HepG2 (cell line): Measurements from ENCODE around the gene CEL. TPM values are rescaled to one million over a fixed set of nuclear protein-coding genes. Genes with fewer than 3 reads are reported as not detected.

ENCODE experiments used
- BCL3 ChIP-seq: sonication (generic); formaldehyde crosslinking; IDR thresholded peaks from 2 replicates; pipeline ENCODE4 v1.5.1; 2020; ENCODE audit warnings: mild to moderate bottlenecking, missing genetic modification reagents, moderate library complexity
- BHLHE40 ChIP-seq: IDR thresholded peaks from 2 replicates; pipeline ENCODE4 v1.6.1; 2011; ENCODE audit warnings: low read length, improper control_type of control experiment
- CEBPG ChIP-seq: IDR thresholded peaks from 2 replicates; pipeline ENCODE4 v1.6.1; 2016
- DR1 ChIP-seq: sonication (generic); formaldehyde crosslinking; IDR thresholded peaks from 2 replicates; pipeline ENCODE4 v1.8.0; 2021; ENCODE audit warnings: mild to moderate bottlenecking, missing genetic modification reagents, inconsistent platforms
- FIP1L1 ChIP-seq: fragments of 200-400 bp; formaldehyde crosslinking; IDR thresholded peaks from 2 replicates; pipeline ENCODE4 v1.6.1; 2018; ENCODE audit warnings: low read depth, mild to moderate bottlenecking, low read length, moderate library complexity, borderline replicate concordance; ENCODE audit not compliant: insufficient read depth
- HOXA3 ChIP-seq: sonication (generic); formaldehyde crosslinking; IDR thresholded peaks from 2 replicates; pipeline ENCODE4 v1.5.0; 2020; ENCODE audit warnings: missing genetic modification reagents
- LBX2 ChIP-seq: sonication (generic); formaldehyde crosslinking; IDR thresholded peaks from 2 replicates; pipeline ENCODE4 v1.5.0; 2020; ENCODE audit warnings: missing genetic modification reagents, mild to moderate bottlenecking, borderline replicate concordance
- MAFG ChIP-seq: sonication (generic); formaldehyde crosslinking; IDR thresholded peaks from 2 replicates; pipeline ENCODE4 v1.5.1; 2020; ENCODE audit warnings: mild to moderate bottlenecking, missing genetic modification reagents
- SCMH1 ChIP-seq: sonication (generic); formaldehyde crosslinking; IDR thresholded peaks from 2 replicates; pipeline ENCODE4 v1.9.0; 2021; ENCODE audit warnings: missing genetic modification reagents, mild to moderate bottlenecking, borderline replicate concordance
- TCF12 ChIP-seq, 2 experiments: fragments of 450-650 bp in 1 of 2; sonication (generic) in 1 of 2; formaldehyde crosslinking in 1 of 2; IDR thresholded peaks; 2 replicates each; pipeline versions ENCODE4 v1.6.1 to v1.8.0; 2017 to 2022; ENCODE audit warnings: antibody characterized with exemption in 1 of 2, mild to moderate bottlenecking in 1 of 2, missing genetic modification reagents in 1 of 2, moderate library complexity in 1 of 2
- TFAP4 ChIP-seq: sonication (generic); IDR thresholded peaks from 2 replicates; pipeline ENCODE4 v1.6.1; 2016; ENCODE audit warnings: low read depth, borderline replicate concordance
- ZBTB26 ChIP-seq: IDR thresholded peaks from 2 replicates; pipeline ENCODE4 v1.6.1; 2016; ENCODE audit warnings: missing compliant biosample characterization, missing genetic modification reagents, borderline replicate concordance
- ZBTB33 ChIP-seq: sonication (generic); formaldehyde crosslinking; IDR thresholded peaks from 2 replicates; pipeline ENCODE4 v1.4.0; 2020; ENCODE audit warnings: missing genetic modification reagents
- ZNF180 ChIP-seq: sonication (generic); formaldehyde crosslinking; IDR thresholded peaks from 2 replicates; pipeline ENCODE4 v1.4.0; 2020; ENCODE audit warnings: low read depth, missing genetic modification reagents, borderline replicate concordance
- ZNF383 ChIP-seq: sonication (generic); formaldehyde crosslinking; IDR thresholded peaks from 2 replicates; pipeline ENCODE4 v1.4.0; 2020; ENCODE audit warnings: missing genetic modification reagents, mild to moderate bottlenecking, borderline replicate concordance
- ZNF512B ChIP-seq: sonication (generic); formaldehyde crosslinking; IDR thresholded peaks from 2 replicates; pipeline ENCODE4 v1.5.1; 2020; ENCODE audit warnings: missing genetic modification reagents, mild to moderate bottlenecking, borderline replicate concordance
- ZNF629 ChIP-seq: sonication (generic); formaldehyde crosslinking; conservative IDR thresholded peaks from 2 replicates; pipeline ENCODE4 v1.5.0; 2020; ENCODE audit warnings: missing genetic modification reagents
- ZNF776 ChIP-seq: sonication (generic); formaldehyde crosslinking; IDR thresholded peaks from 2 replicates; pipeline ENCODE4 v1.4.0; 2020; ENCODE audit warnings: mild to moderate bottlenecking, missing genetic modification reagents
- polyA plus RNA-seq, 8 experiments: library from polyadenylated mRNA; depleted of rRNA in 3 of 8; stranded (reverse) in 7 of 8; unstranded in 1 of 8; fragments of >200 nt; fragmentation: Illumina TruSeq in 4 of 8; extraction: Trizol in 4 of 8; gene quantifications; 2 replicates each; pipeline versions ENCODE4 v1.2.1 to v1.2.3, GENCODE V29; 2011 to 2016; ENCODE audit warnings: low read depth in 4 of 8, missing spikeins in 1 of 8, mixed read lengths in 1 of 8; ENCODE audit not compliant: insufficient read depth in 1 of 8
- total RNA-seq, 5 experiments: library from RNA; depleted of rRNA; stranded (reverse); fragments of >200 nt; fragmentation: Illumina TruSeq; extraction: Trizol; gene quantifications; 2 replicates each; pipeline ENCODE4 v1.2.3, GENCODE V29; 2016; ENCODE audit warnings: low read depth in 1 of 5

The CEL gene
- total and polyA plus RNA-seq, 2 of the 13 experiments (the other 11 are each of a cell fraction or from before 2014, with no cell fraction given), result 0.63 to 1.5 TPM

- TF ChIP-seq FIP1L1 (no peak), TFAP4 (0 out of 2 replicates have a peak, but pooled peaks have one; percentile 22), ZNF180 (CRISPR knock-in tag) (no peak), ZNF383 (CRISPR knock-in tag) (no peak), DR1 (CRISPR knock-in tag) (no peak), ZBTB33 (peak; percentile 59), BHLHE40 (no peak), SCMH1 (CRISPR knock-in tag) (no peak), HOXA3 (CRISPR knock-in tag) (peak; percentile 90), LBX2 (CRISPR knock-in tag) (peak; percentile 88; the same call in 1 of the 2 replicates), ZBTB26 (CRISPR knock-in tag) (peak; percentile 65; the same call in 1 of the 2 replicates), ZNF776 (no peak), TCF12 (IDR thresholded peaks at IDR 0.05) (no peak), TCF12 (CRISPR knock-in tag; IDR thresholded peaks at IDR 0.05) (no peak), CEBPG (CRISPR knock-in tag) (peak; percentile 28; the same call in 1 of the 2 replicates), BCL3 (CRISPR knock-in tag) (0 out of 2 replicates have a peak, but pooled peaks have one; percentile 42), ZNF512B (CRISPR knock-in tag) (peak; percentile 39; the same call in 1 of the 2 replicates), MAFG (no peak), ZNF629 (CRISPR knock-in tag) (0 out of 2 replicates have a peak, but pooled peaks have one; percentile 54)
These were observed 31.3 kb upstream of the CEL start, which contains the start of gene GTF3C5 (continued) for GRCh38 chr9:133030317-133031129.
